H1 (cell line): ENCODE measurements around the gene MAGOHB. TPM values are rescaled to one million over a fixed set of nuclear protein-coding genes. Genes with fewer than 3 reads are reported as not detected.

Source experiments
- CTCF ChIA-PET: fragments of 300-600 bp; sonication (Branson Sonifier 250); formaldehyde crosslinking; loops from one replicate; lab custom pipeline; 2021; ENCODE audit not compliant: partially characterized antibody; lab: Charles Lee
- POLR2A ChIA-PET: fragments of 300-600 bp; sonication (Branson Sonifier 250); formaldehyde crosslinking; loops from one replicate; lab custom pipeline; 2021; ENCODE audit warnings: inconsistent platforms; ENCODE audit not compliant: partially characterized antibody; lab: Charles Lee
- DNase-seq, 2 experiments: peaks; one replicate each; pipeline versions ENCODE4 v3.0.0 to v3.0.0-alpha.2; 2010 to 2022; ENCODE audit warnings: low spot score in 2 of 2, low read depth in 1 of 2, mixed read lengths in 1 of 2
- FAIRE-seq: peaks from 2 replicates; lab custom pipeline; 2011; peaks lifted over from hg19 to GRCh38; lab: Jason Lieb, UNC
- H2AFZ ChIP-seq: 2 replicates; pipeline ENCODE4 v1.8.1; 2012; ENCODE audit warnings: low read length, inconsistent platforms
- H2AK5ac ChIP-seq: 2 replicates; pipeline ENCODE4 v1.6.1; 2013; ENCODE audit warnings: low read depth, low read length
- H2BK120ac ChIP-seq: replicated peaks from 2 replicates; pipeline ENCODE3; 2013; ENCODE audit warnings: low read depth, low read length, inconsistent platforms
- H2BK12ac ChIP-seq: 2 replicates; pipeline ENCODE4 v1.6.1; 2013; ENCODE audit warnings: low read depth, low read length
- H2BK15ac ChIP-seq: 2 replicates; pipeline ENCODE4 v1.6.1; 2013; ENCODE audit warnings: low read length
- H2BK20ac ChIP-seq: 2 replicates; pipeline ENCODE4 v1.6.1; 2013; ENCODE audit warnings: low read length
- H2BK5ac ChIP-seq: 2 replicates; pipeline ENCODE4 v1.6.1; 2013; ENCODE audit warnings: low read depth, low read length
- H3K14ac ChIP-seq: 2 replicates; pipeline ENCODE4 v1.6.1; 2013; ENCODE audit warnings: inconsistent platforms; ENCODE audit not compliant: insufficient read length
- H3K18ac ChIP-seq: 2 replicates; pipeline ENCODE4 v1.6.1; 2013; ENCODE audit warnings: low read length; ENCODE audit errors: extremely low read depth
- H3K23ac ChIP-seq: 2 replicates; pipeline ENCODE4 v1.6.1; 2013; ENCODE audit warnings: inconsistent platforms; ENCODE audit not compliant: insufficient read length
- H3K23me2 ChIP-seq: 2 replicates; pipeline ENCODE4 v1.6.1; 2013; ENCODE audit warnings: low read depth, low read length
- H3K27ac ChIP-seq: 2 replicates; pipeline ENCODE4 v1.6.1; 2011; ENCODE audit warnings: low read depth, low read length, inconsistent platforms
- H3K27me3 ChIP-seq, 4 experiments: replicated peaks in 1 of 4; 1 replicate in 1 of 4; 2 replicates in 3 of 4; pipeline versions ENCODE4 v1.6.1 to v1.8.1; 2011 to 2013; ENCODE audit warnings: low read length in 3 of 4, mild to moderate bottlenecking in 3 of 4, inconsistent platforms in 2 of 4, mixed read lengths in 2 of 4, moderate library complexity in 1 of 4; ENCODE audit not compliant: control insufficient read depth in 3 of 4, insufficient read depth in 3 of 4; ENCODE audit errors: extremely low read depth in 1 of 4
- H3K36me3 ChIP-seq, 4 experiments: 2 replicates each; pipeline versions ENCODE4 v1.6.1 to v1.8.1; 2011 to 2013; ENCODE audit warnings: mild to moderate bottlenecking in 4 of 4, low read length in 3 of 4, moderate library complexity in 2 of 4, control low read depth in 1 of 4, inconsistent platforms in 1 of 4; ENCODE audit not compliant: insufficient read depth in 4 of 4, control insufficient read depth in 2 of 4
- H3K4ac ChIP-seq: replicated peaks from 2 replicates; pipeline ENCODE3; 2013; ENCODE audit warnings: low read length, low read depth, mixed read lengths, inconsistent platforms; ENCODE audit not compliant: insufficient read length
- H3K4me1 ChIP-seq, 4 experiments: replicated peaks in 1 of 4; 1 replicate in 1 of 4; 2 replicates in 3 of 4; pipeline versions ENCODE4 v1.6.1 to v1.8.1; 2011 to 2013; ENCODE audit warnings: low read length in 3 of 4, inconsistent platforms in 2 of 4, mixed read lengths in 1 of 4; ENCODE audit not compliant: insufficient read depth in 4 of 4, control insufficient read depth in 3 of 4
- H3K4me2 ChIP-seq, 2 experiments: 2 replicates each; pipeline versions ENCODE4 v1.6.1 to v1.8.1; 2011 to 2013; ENCODE audit warnings: low read depth in 2 of 2, low read length in 2 of 2, control low read depth in 1 of 2, inconsistent platforms in 1 of 2, mild to moderate bottlenecking in 1 of 2; ENCODE audit not compliant: insufficient read depth in 1 of 2
- H3K4me3 ChIP-seq, 4 experiments: fragments of 200-600, 300-600 bp in 1 of 4; sonication (generic), shearing (Covaris generic), sonication (Bioruptor Twin) in 1 of 4; 2 replicates each; pipeline versions ENCODE4 v1.5.1 to v1.8.1; 2011 to 2016; ENCODE audit warnings: low read length in 4 of 4, low read depth in 3 of 4, control low read depth in 2 of 4, inconsistent platforms in 2 of 4, mild to moderate bottlenecking in 2 of 4, mixed read lengths in 1 of 4, moderate library complexity in 1 of 4; ENCODE audit not compliant: insufficient read depth in 2 of 4; ENCODE audit errors: extremely low read depth in 1 of 4
- H3K56ac ChIP-seq: replicated peaks from 2 replicates; pipeline ENCODE3; 2013; ENCODE audit warnings: low read depth, mild to moderate bottlenecking, mixed read lengths, low read length, inconsistent platforms; ENCODE audit not compliant: insufficient read length
- H3K79me1 ChIP-seq: 2 replicates; pipeline ENCODE4 v1.6.1; 2013; ENCODE audit warnings: low read depth, low read length, control low read depth
- H3K79me2 ChIP-seq, 2 experiments: 2 replicates each; pipeline versions ENCODE4 v1.6.1 to v1.8.1; 2012 to 2013; ENCODE audit warnings: low read length in 2 of 2, mild to moderate bottlenecking in 2 of 2, inconsistent platforms in 1 of 2; ENCODE audit not compliant: insufficient read depth in 2 of 2, control insufficient read depth in 1 of 2
- H3K9ac ChIP-seq, 4 experiments: replicated peaks in 1 of 4; 1 replicate in 1 of 4; 2 replicates in 3 of 4; pipeline versions ENCODE4 v1.6.1 to v1.8.1; 2011 to 2013; ENCODE audit warnings: low read depth in 3 of 4, low read length in 3 of 4, control low read depth in 2 of 4, mild to moderate bottlenecking in 2 of 4, moderate library complexity in 2 of 4, inconsistent platforms in 1 of 4; ENCODE audit errors: extremely low read depth in 1 of 4
- H3K9me3 ChIP-seq, 2 experiments: 2 replicates each; pipeline versions ENCODE4 v1.6.1 to v1.8.1; 2012 to 2013; ENCODE audit warnings: mild to moderate bottlenecking in 2 of 2, moderate library complexity in 2 of 2, control low read depth in 1 of 2, inconsistent platforms in 1 of 2, low read depth in 1 of 2, low read length in 1 of 2, mixed read lengths in 1 of 2; ENCODE audit not compliant: insufficient read depth in 2 of 2
- H4K20me1 ChIP-seq, 2 experiments: replicated peaks in 1 of 2; 2 replicates each; pipeline versions ENCODE3 to v1.8.1; 2011 to 2013; ENCODE audit warnings: inconsistent platforms in 2 of 2, low read length in 2 of 2, mild to moderate bottlenecking in 1 of 2; ENCODE audit not compliant: insufficient read depth in 2 of 2, control insufficient read depth in 1 of 2
- H4K5ac ChIP-seq: 2 replicates; pipeline ENCODE4 v1.6.1; 2013; ENCODE audit warnings: low read length, low read depth, mixed read lengths, inconsistent platforms; ENCODE audit not compliant: insufficient read length
- H4K8ac ChIP-seq: 2 replicates; pipeline ENCODE4 v1.8.0; 2013; ENCODE audit warnings: mild to moderate bottlenecking, moderate library complexity, low read length, inconsistent platforms; ENCODE audit not compliant: insufficient read depth; ENCODE audit errors: extremely low read depth
- H4K91ac ChIP-seq: replicated peaks from 2 replicates; pipeline ENCODE3; 2013; ENCODE audit warnings: low read length, mixed read lengths, inconsistent platforms; ENCODE audit not compliant: insufficient read length
- BACH1 ChIP-seq: IDR thresholded peaks from 2 replicates; pipeline ENCODE4 v1.6.1; 2012; ENCODE audit warnings: low read length, improper control_type of control experiment
- BRCA1 ChIP-seq: IDR thresholded peaks from 2 replicates; pipeline ENCODE4 v1.6.1; 2012; ENCODE audit warnings: low read depth, low read length, improper control_type of control experiment
- CBX5 ChIP-seq: fragments of 300-800, 300-1000 bp; sonication (generic); IDR thresholded peaks from 2 replicates; pipeline ENCODE4 v1.7.1; 2016; ENCODE audit warnings: antibody characterized with exemption, low read length, low read depth
- CEBPB ChIP-seq: IDR thresholded peaks from 2 replicates; pipeline ENCODE4 v1.6.1; 2012; ENCODE audit warnings: low read depth, low read length
- KDM1A ChIP-seq: fragments of 200-600, 300-600 bp; sonication (generic); IDR thresholded peaks from 2 replicates; pipeline ENCODE4 v1.7.1; 2016; ENCODE audit warnings: mild to moderate bottlenecking, low read length, borderline replicate concordance
- MAFK ChIP-seq: IDR thresholded peaks from 2 replicates; pipeline ENCODE4 v1.6.1; 2012; ENCODE audit warnings: low read depth, mild to moderate bottlenecking, improper control_type of control experiment, low read length
- POU5F1 ChIP-seq: IDR thresholded peaks from 2 replicates; pipeline ENCODE4 v1.6.1; 2011; ENCODE audit warnings: low read depth, mild to moderate bottlenecking, low read length, moderate library complexity
- SP4 ChIP-seq: IDR thresholded peaks from 2 replicates; pipeline ENCODE4 v1.6.1; 2012; ENCODE audit warnings: low read length, inconsistent platforms
- USF2 ChIP-seq: IDR thresholded peaks from 2 replicates; pipeline ENCODE4 v1.6.1; 2011; ENCODE audit warnings: low read length, improper control_type of control experiment
- YY1 ChIP-seq: IDR thresholded peaks from 2 replicates; pipeline ENCODE4 v1.6.1; 2011; ENCODE audit warnings: low read depth, mild to moderate bottlenecking, low read length
- WGBS, 2 experiments: shearing (Covaris generic) in 1 of 2; methylation state at CpG; one replicate each; pipeline versions ENCODE4 v1.1.6 to v1.1.7; 2013 to 2015; ENCODE audit warnings: low lambda C conversion rate in 2 of 2, mixed read lengths in 2 of 2, inconsistent platforms in 1 of 2, low coverage in 1 of 2, missing lambda C conversion rate in 1 of 2; ENCODE audit not compliant: insufficient replicate concordance in 2 of 2, insufficient coverage in 1 of 2, insufficient read length in 1 of 2; ENCODE audit errors: extremely low coverage in 1 of 2, missing lambda C conversion rate in 1 of 2; 5-methylcytosine and 5-hydroxymethylcytosine counted together
- polyA plus RNA-seq, 7 experiments: library from polyadenylated mRNA; depleted of rRNA in 3 of 7; stranded (reverse) in 5 of 7; unstranded in 2 of 7; fragments of >200 nt in 5 of 7; fragments of 200-250 nt in 2 of 7; gene quantifications; 1 replicate in 5 of 7; 2 replicates in 1 of 7; 4 replicates in 1 of 7; pipeline versions ENCODE4 v1.2.1 to v1.2.3, GENCODE V29; 2011 to 2013; ENCODE audit warnings: missing spikeins in 2 of 7, mixed read lengths in 2 of 7
- total RNA-seq: library from RNA; stranded (reverse); fragmentation: NEBNext Ultra II Directional; extraction: Animal tissue kit (Norgen Biotek cat#: 25700); gene quantifications from 2 replicates; pipeline ENCODE4 v1.2.1, GENCODE V29; 2021

Gene MAGOHB
- total and polyA plus RNA-seq, 2 of the 8 experiments (the other 6 are each of a cell fraction or from before 2014, with no cell fraction given): 21.5 to 53.7 TPM

GRCh38 chr12:10571141-10571540, 42.3 kb downstream of the MAGOHB start:
- Histone ChIP-seq H3K4me2 (no peak overlapping the region), H2AK5ac (no peak overlapping the region), H3K56ac (no peak overlapping the region), H3K4ac (no peak overlapping the region), H2BK15ac (no peak overlapping the region), H4K20me1 (no peaks in the 10 kb centered on the region), H4K5ac (no peak overlapping the region), H3K4me3 (no peak overlapping the region), H3K27ac (no peak overlapping the region), H3K79me2 (no peaks in the 10 kb centered on the region), H2BK20ac (no peak overlapping the region; the same call in 1 of the 2 replicates), H3K27me3 (no peaks in the 10 kb centered on the region), H2BK120ac (no peak overlapping the region), H4K91ac (no peak overlapping the region), H2BK5ac (no peak overlapping the region), H3K23me2 (no peaks in the 10 kb centered on the region), H3K36me3 (no peaks in the 10 kb centered on the region), H2BK12ac (no peak overlapping the region), H4K8ac (no peak overlapping the region), H3K9me3 (0 out of 4 replicates have a peak, but pooled peaks cover 0 to 2% of the 10 kb centered on the region in 2 experiments), H3K4me1 (no peaks in the 10 kb centered on the region), H3K9ac (no peak overlapping the region), H3K18ac (no peak overlapping the region), H3K23ac (no peak overlapping the region), H3K79me1 (no peaks in the 10 kb centered on the region), H3K14ac (no peak overlapping the region), H2AFZ (no peak overlapping the region)
- ChIA-PET CTCF (no interaction called here), POLR2A (interaction anchor here (1.2 kb wide), 1 partner anchor 42 kb away, joined by 3 read pairs; the partner anchor contains the start of gene MAGOHB)
- DNase-seq (no peak), FAIRE-seq (no peak)
- WGBS, 2 experiments: 85% methylated on average over 11 of the region's 11 CpGs; no CpG with 5 or more reads in 1 of the 2 experiments
- TF ChIP-seq MAFK (no peak), USF2 (no peak), CBX5 (no peak), POU5F1 (no peak), BACH1 (no peak), KDM1A (no peak), YY1 (no peak), SP4 (no peak), CEBPB (no peak), BRCA1 (no peak)
